HepG2 (cell line): ENCODE data around the gene NT5DC1. TPM values are rescaled to one million over a fixed set of nuclear protein-coding genes. Genes with fewer than 3 reads are reported as not detected.

Experiments used
- ATAC-seq: fragments of 200-7000 bp; cut with Tn5 transposase; 3 replicates; pipeline ENCODE4 v1.9.1; 2020; ENCODE audit warnings: mild to moderate bottlenecking, moderate library complexity
- BruUV-seq: library from RNA; stranded (reverse); fragments of 400-500 nt; replicated peaks from 2 replicates; lab custom pipeline; 2021; lab: Mats Ljungman, UMichigan
- CTCF ChIA-PET: fragments of 300-600 bp; formaldehyde crosslinking; extraction: SDS; loops from one replicate; lab custom pipeline; 2021; ENCODE audit warnings: low total read pairs, inconsistent platforms, low intra/inter-chr PET ratio; lab: Yijun Ruan, JAX
- POLR2A ChIA-PET: fragments of 350-600 bp; sonication (Branson Sonifier 250); formaldehyde crosslinking; loops from one replicate; lab custom pipeline; 2020; ENCODE audit warnings: antibody characterized with exemption, inconsistent platforms; lab: Yijun Ruan, JAX
- DNase-seq: peaks from one replicate; pipeline ENCODE4 v3.0.0-alpha.2; 2015; ENCODE audit warnings: low spot score
- FAIRE-seq: peaks from 3 replicates; lab custom pipeline; 2011; peaks lifted over from hg19 to GRCh38; lab: Jason Lieb, UNC
- H2AFZ ChIP-seq: one replicate; pipeline ENCODE4 v1.6.1; 2011; ENCODE audit warnings: low read length, inconsistent platforms
- H3K27ac ChIP-seq: fragments of 300-600 bp; 3 replicates; pipeline ENCODE4 v1.8.0; 2011; ENCODE audit warnings: mixed run types, mild to moderate bottlenecking, mixed read lengths, low read length, inconsistent platforms; ENCODE audit not compliant: insufficient read depth; ENCODE audit errors: extremely low read length
- H3K27me3 ChIP-seq, 2 experiments: fragments of 200-600 bp in 1 of 2; 2 replicates in 1 of 2; 3 replicates in 1 of 2; pipeline versions ENCODE4 v1.6.0 to v1.8.0; 2011; ENCODE audit warnings: low read length in 2 of 2, mild to moderate bottlenecking in 2 of 2, moderate library complexity in 2 of 2, inconsistent platforms in 1 of 2; ENCODE audit not compliant: insufficient read depth in 2 of 2, control insufficient read depth in 1 of 2
- H3K36me3 ChIP-seq, 2 experiments: fragments of 200-600 bp in 1 of 2; replicated peaks in 1 of 2; 2 replicates in 1 of 2; 3 replicates in 1 of 2; pipeline versions ENCODE4 v1.5.1 to v1.8.0; 2011; ENCODE audit warnings: low read length in 2 of 2, inconsistent platforms in 1 of 2; ENCODE audit not compliant: insufficient read depth in 2 of 2, control insufficient read depth in 1 of 2
- H3K4me1 ChIP-seq: 2 replicates; pipeline ENCODE4 v1.5.1; 2012; ENCODE audit warnings: low read length, inconsistent platforms; ENCODE audit not compliant: insufficient read depth
- H3K4me2 ChIP-seq: 2 replicates; pipeline ENCODE4 v1.6.0; 2011; ENCODE audit warnings: low read depth, low read length, inconsistent platforms
- H3K4me3 ChIP-seq, 3 experiments: fragments of 200-600 bp in 1 of 3; sonication (generic), shearing (Covaris generic) in 1 of 3; replicated peaks in 1 of 3; 2 replicates each; pipeline ENCODE4 v1.5.1; 2011 to 2016; ENCODE audit warnings: low read length in 3 of 3, inconsistent platforms in 2 of 3, low read depth in 2 of 3, mild to moderate bottlenecking in 2 of 3, control low read depth in 1 of 3, mixed read lengths in 1 of 3; ENCODE audit not compliant: insufficient read depth in 1 of 3
- H3K79me2 ChIP-seq: one replicate; pipeline ENCODE4 v1.6.1; 2011; ENCODE audit warnings: low read length, inconsistent platforms; ENCODE audit not compliant: insufficient read depth
- H3K9ac ChIP-seq: 2 replicates; pipeline ENCODE4 v1.6.0; 2011; ENCODE audit warnings: mild to moderate bottlenecking, low read depth, low read length, inconsistent platforms; ENCODE audit not compliant: insufficient read depth
- H3K9me3 ChIP-seq: 2 replicates; pipeline ENCODE4 v1.5.1; 2012; ENCODE audit warnings: mild to moderate bottlenecking, low read length
- H4K20me1 ChIP-seq: 2 replicates; pipeline ENCODE4 v1.6.0; 2011; ENCODE audit warnings: inconsistent platforms, mild to moderate bottlenecking, low read length, moderate library complexity; ENCODE audit not compliant: insufficient read depth
- BCL6 ChIP-seq: IDR thresholded peaks from 2 replicates; pipeline ENCODE4 v1.6.1; 2016; ENCODE audit warnings: missing genetic modification reagents, missing compliant biosample characterization
- MAF1 ChIP-seq: sonication (generic); formaldehyde crosslinking; IDR thresholded peaks from 2 replicates; pipeline ENCODE4 v1.5.0; 2020; ENCODE audit warnings: missing genetic modification reagents, borderline replicate concordance
- SP1 ChIP-seq, 2 experiments: fragments of 450-650 bp in 1 of 2; sonication (generic) in 1 of 2; formaldehyde crosslinking in 1 of 2; IDR thresholded peaks; 2 replicates each; pipeline versions ENCODE4 v1.4.0 to v1.6.1; 2016 to 2020; ENCODE audit warnings: missing genetic modification reagents in 1 of 2
- ZFY ChIP-seq: sonication (generic); formaldehyde crosslinking; IDR thresholded peaks from 2 replicates; pipeline ENCODE4 v1.4.0; 2020; ENCODE audit warnings: missing genetic modification reagents
- ZHX2 ChIP-seq, 2 experiments: sonication (generic) in 1 of 2; formaldehyde crosslinking in 1 of 2; IDR thresholded peaks; 2 replicates each; pipeline versions ENCODE4 v1.6.1 to v1.9.0; 2014 to 2022; ENCODE audit warnings: antibody characterized with exemption in 1 of 2, borderline replicate concordance in 1 of 2, inconsistent platforms in 1 of 2, low read depth in 1 of 2, missing genetic modification reagents in 1 of 2
- ZNF275 ChIP-seq: sonication (generic); formaldehyde crosslinking; IDR thresholded peaks from 2 replicates; pipeline ENCODE4 v1.8.0; 2022; ENCODE audit warnings: missing genetic modification reagents, mild to moderate bottlenecking, inconsistent platforms, borderline replicate concordance
- ZNF737 ChIP-seq: sonication (generic); formaldehyde crosslinking; IDR thresholded peaks from 2 replicates; pipeline ENCODE4 v1.5.0; 2020; ENCODE audit warnings: missing genetic modification reagents, mild to moderate bottlenecking, borderline replicate concordance
- WGBS: methylation state at CpG from one replicate; pipeline ENCODE4 v1.1.6; 2017; ENCODE audit warnings: low lambda C conversion rate; 5-methylcytosine and 5-hydroxymethylcytosine counted together
- in situ Hi-C: cut with HindIII; loops from 2 replicates; pipeline ENCODE4 v1.10.0; 2017; ENCODE audit warnings: low pct_unique_long_range_greater_than_20kb; ENCODE audit not compliant: extremely low pct_ligation_motif_present
- intact Hi-C: fragments of 100-400 bp; cut with micrococcal nuclease; formaldehyde crosslinking; loops from one replicate; pipeline ENCODE4 v1.10.0; 2022; ENCODE audit not compliant: unreplicated experiment
- polyA plus RNA-seq, 8 experiments: library from polyadenylated mRNA; depleted of rRNA in 3 of 8; stranded (reverse) in 7 of 8; unstranded in 1 of 8; fragments of >200 nt; fragmentation: Illumina TruSeq in 4 of 8; extraction: Trizol in 4 of 8; gene quantifications; 2 replicates each; pipeline versions ENCODE4 v1.2.1 to v1.2.3, GENCODE V29; 2011 to 2016; ENCODE audit warnings: low read depth in 4 of 8, missing spikeins in 1 of 8, mixed read lengths in 1 of 8; ENCODE audit not compliant: insufficient read depth in 1 of 8
- total RNA-seq, 5 experiments: library from RNA; depleted of rRNA; stranded (reverse); fragments of >200 nt; fragmentation: Illumina TruSeq; extraction: Trizol; gene quantifications; 2 replicates each; pipeline ENCODE4 v1.2.3, GENCODE V29; 2016; ENCODE audit warnings: low read depth in 1 of 5

Gene NT5DC1
- total and polyA plus RNA-seq, 2 of the 13 experiments (the other 11 are each of a cell fraction or from before 2014, with no cell fraction given) = 27.0 to 56.1 TPM

- no peaks in the 10 kb centered on the region; a peak in 1 of 5 replicates for H3K27me3 ChIP-seq
- DNase-seq = no peak
- in situ Hi-C loops (loop anchor here (10.0 to 25.0 kb wide), 2 partner anchors 252 to 380 kb away; partner anchors contain the start of gene ZUP1), intact Hi-C loops (no loop called here)
- no peak overlapping the region for H3K4me2 ChIP-seq
- WGBS = 55% methylated on average over 2 of the region's 2 CpGs
- H3K9me3 ChIP-seq = no peaks in the 10 kb centered on the region
- no peak for ATAC-seq
- TF ChIP-seq ZNF275 (CRISPR knock-in tag) (no peak), BCL6 (CRISPR knock-in tag) (peak; percentile 87), ZHX2 (IDR thresholded peaks at IDR 0.05; ENCODE audit: low read depth) (no peak), ZHX2 (CRISPR knock-in tag; IDR thresholded peaks at IDR 0.05; ENCODE audit: borderline replicate concordance) (no peak), SP1 (IDR thresholded peaks at IDR 0.05) (no peak), SP1 (CRISPR knock-in tag; IDR thresholded peaks at IDR 0.05) (no peak), ZNF737 (CRISPR knock-in tag) (no peak), MAF1 (CRISPR knock-in tag) (no peak), ZFY (no peak)
- no peak for FAIRE-seq
- no peak overlapping the region for H3K4me3 ChIP-seq
- no TSS peak for BruUV-seq
- no peak overlapping the region for H3K27ac ChIP-seq
- H3K4me1 ChIP-seq = peaks cover 22% of the 10 kb centered on the region
- ChIA-PET POLR2A (no interaction called here), CTCF (no interaction called here)
- no peak overlapping the region for H3K9ac ChIP-seq
- H2AFZ ChIP-seq = no peak overlapping the region
- no peaks in the 10 kb centered on the region for H3K36me3 ChIP-seq
- H3K79me2 ChIP-seq = peaks cover 20% of the 10 kb centered on the region
- H4K20me1 ChIP-seq = peaks cover 12% of the 10 kb centered on the region
Measured at GRCh38 chr6:116282698-116283097, 182.0 kb downstream of the NT5DC1 start.
